Dermis blood vessel endothelial cell (primary cell): ENCODE measurements around the gene ZNF117. TPM values are rescaled to one million over a fixed set of nuclear protein-coding genes. Genes with fewer than 3 reads are reported as not detected.

Experiments used
- total RNA-seq: library from RNA; depleted of rRNA; stranded (reverse); fragments of >200 nt; gene quantifications from 2 replicates; pipeline ENCODE4 v1.2.3, GENCODE V29; 2014

ZNF117 gene
- total RNA-seq, 1 donor from 2014 or later, result 4.8 TPM

Other genes starting within 250 kb of the ZNF117 start
- 5.1 and 9.4 TPM in 2 replicates for gene ZNF138, start 196.6 kb downstream of the ZNF117 start, total RNA-seq
- gene ZNF273, start 87.8 kb downstream of the ZNF117 start, total RNA-seq, result 5.1 and 10.9 TPM in 2 replicates
- gene ERV3-1, start 15.7 kb upstream of the ZNF117 start, total RNA-seq, result 4.5 and 7.7 TPM in 2 replicates